A549 (cell line): ENCODE measurements around the gene ITGB1. TPM values are rescaled to one million over a fixed set of nuclear protein-coding genes. Genes with fewer than 3 reads are reported as not detected.
A peak's percentile ranks its signal among the peaks of the same experiment; 100 is the strongest.

ENCODE experiments used
- ATAC-seq, 2 experiments: fragments of 200-7000 bp in 1 of 2; fragments of >200 bp in 1 of 2; cut with Nextera tagmentation in 1 of 2; cut with Tn5 transposase in 1 of 2; 3 replicates each; pipeline versions ENCODE4 v1.8.0 to v1.9.1; 2018 to 2020; ENCODE audit warnings: mild to moderate bottlenecking in 1 of 2, moderate library complexity in 1 of 2
- CTCF ChIA-PET: fragments of 300-600 bp; sonication (Branson Sonifier 250); formaldehyde crosslinking; extraction: SDS; loops from one replicate; lab custom pipeline; 2021; ENCODE audit warnings: antibody characterized with exemption, inconsistent platforms; lab: Yijun Ruan, JAX
- POLR2A ChIA-PET: fragments of 350-600 bp; formaldehyde crosslinking; extraction: SDS; loops from one replicate; lab custom pipeline; 2021; ENCODE audit warnings: antibody characterized with exemption, inconsistent platforms; lab: Yijun Ruan, JAX
- DNase-seq, 2 experiments: peaks; one replicate each; pipeline versions ENCODE4 v3.0.0 to v3.0.0-alpha.2; 2011 to 2016; ENCODE audit warnings: low read depth in 1 of 2, low spot score in 1 of 2
- FAIRE-seq: peaks from 2 replicates; lab custom pipeline; 2011; peaks lifted over from hg19 to GRCh38; lab: Jason Lieb, UNC
- H3K27ac ChIP-seq, 2 experiments: fragments of >200 bp; sonication (Bioruptor Twin); formaldehyde crosslinking; 3 replicates each; pipeline ENCODE4 v1.5.1; 2016 to 2017
- H3K4me1 ChIP-seq: fragments of >200 bp; sonication (Bioruptor Twin); formaldehyde crosslinking; 3 replicates; pipeline ENCODE4 v1.6.1; 2016
- H3K4me2 ChIP-seq: fragments of >200 bp; sonication (Bioruptor Twin); formaldehyde crosslinking; 3 replicates; pipeline ENCODE4 v1.6.1; 2016
- H3K4me3 ChIP-seq: fragments of >200 bp; sonication (Bioruptor Twin); formaldehyde crosslinking; 3 replicates; pipeline ENCODE4 v1.5.1; 2016
- H3K9me3 ChIP-seq: fragments of >200 bp; sonication (Bioruptor Twin); formaldehyde crosslinking; 3 replicates; pipeline ENCODE4 v1.6.1; 2016
- CEBPB ChIP-seq, 2 experiments: fragments of >200 bp in 1 of 2; sonication (Bioruptor Twin) in 1 of 2; formaldehyde crosslinking in 1 of 2; IDR thresholded peaks; 2 replicates each; pipeline ENCODE4 v1.6.1; 2012 to 2016
- FOSB ChIP-seq: fragments of 250-450 bp; sonication (Bioruptor Pico); IDR thresholded peaks from 2 replicates; pipeline ENCODE4 v1.5.0; 2020; ENCODE audit warnings: mild to moderate bottlenecking, moderate library complexity
- FOSL2 ChIP-seq, 2 experiments: fragments of 450-650 bp in 1 of 2; fragments of >200 bp in 1 of 2; sonication (Bioruptor Twin) in 1 of 2; formaldehyde crosslinking; IDR thresholded peaks; 2 replicates each; pipeline versions ENCODE4 v1.5.0 to v1.6.1; 2016 to 2020; ENCODE audit warnings: mild to moderate bottlenecking in 1 of 2, moderate library complexity in 1 of 2
- GATA3 ChIP-seq: IDR thresholded peaks from 2 replicates; pipeline ENCODE4 v1.6.1; 2012; ENCODE audit warnings: borderline replicate concordance
- HDAC2 ChIP-seq: fragments of 200-600 bp; sonication (generic); IDR thresholded peaks from 2 replicates; pipeline ENCODE4 v1.6.1; 2016
- HEYL ChIP-seq: fragments of 250-450 bp; sonication (Bioruptor Pico); IDR thresholded peaks from 2 replicates; pipeline ENCODE4 v1.8.0; 2021; ENCODE audit warnings: mild to moderate bottlenecking, moderate library complexity
- HOXA7 ChIP-seq: fragments of 250-450 bp; sonication (Bioruptor Pico); IDR thresholded peaks from 2 replicates; pipeline ENCODE4 v1.5.0; 2020; ENCODE audit warnings: mild to moderate bottlenecking, moderate library complexity
- MAZ ChIP-seq: fragments of 150-350 bp; IDR thresholded peaks from 2 replicates; pipeline ENCODE4 v1.6.1; 2014; ENCODE audit warnings: antibody characterized with exemption, low read depth, low read length, borderline replicate concordance
- NFE2L2 ChIP-seq: fragments of 150-350 bp; conservative IDR thresholded peaks from 2 replicates; pipeline ENCODE4 v1.6.1; 2014; ENCODE audit warnings: low read length
- NPAS2 ChIP-seq: fragments of 250-450 bp; sonication (Bioruptor Pico); IDR thresholded peaks from 2 replicates; pipeline ENCODE4 v1.8.0; 2022; ENCODE audit warnings: mild to moderate bottlenecking, moderate library complexity, borderline replicate concordance
- RARB ChIP-seq: fragments of 250-450 bp; sonication (Bioruptor Pico); IDR thresholded peaks from 2 replicates; pipeline ENCODE4 v1.8.0; 2021; ENCODE audit warnings: mild to moderate bottlenecking, moderate library complexity
- RFX5 ChIP-seq: fragments of 450-650 bp; IDR thresholded peaks from 2 replicates; pipeline ENCODE4 v1.7.1; 2014; ENCODE audit warnings: antibody characterized with exemption, mild to moderate bottlenecking, moderate library complexity
- ZFP36 ChIP-seq: fragments of 450-650 bp; IDR thresholded peaks from 2 replicates; pipeline ENCODE4 v1.6.1; 2014; ENCODE audit warnings: borderline replicate concordance; ENCODE audit not compliant: partially characterized antibody
- WGBS: methylation state at CpG from one replicate; pipeline ENCODE4 v1.1.6; 2017; ENCODE audit errors: missing lambda C conversion rate; 5-methylcytosine and 5-hydroxymethylcytosine counted together
- polyA plus RNA-seq, 4 experiments: library from polyadenylated mRNA; depleted of rRNA in 3 of 4; stranded (reverse); fragments of >200 nt; fragmentation: RNase III in 1 of 4; extraction: RNeasy Plus Mini Kit Qiagen cat#74134 plus additional on column Dnase treatment in 1 of 4; gene quantifications; 2 replicates in 3 of 4; 3 replicates in 1 of 4; pipeline ENCODE4 v1.2.3, GENCODE V29; 2011 to 2017
- TF ChIP-seq, protein P1 (sequence below): fragments of 150-350 bp; IDR thresholded peaks from 2 replicates; pipeline ENCODE4 v1.6.1; 2014; ENCODE audit warnings: low read depth, mild to moderate bottlenecking, low read length
- TF ChIP-seq, protein P2 (sequence below): fragments of 200-600 bp; sonication (generic); IDR thresholded peaks from 2 replicates; pipeline ENCODE4 v1.6.1; 2016; ENCODE audit warnings: antibody characterized with exemption, mild to moderate bottlenecking, moderate library complexity
- TF ChIP-seq, protein P3 (sequence below): IDR thresholded peaks from 2 replicates; pipeline ENCODE4 v1.6.1; 2012; ENCODE audit warnings: low read depth, borderline replicate concordance
- TF ChIP-seq, protein P4 (sequence below): fragments of >200 bp; sonication (Bioruptor Twin); formaldehyde crosslinking; IDR thresholded peaks from 3 replicates; pipeline ENCODE4 v1.6.1; 2016
- TF ChIP-seq, protein P5 (sequence below): fragments of 250-450 bp; sonication (Bioruptor Pico); IDR thresholded peaks from 2 replicates; pipeline ENCODE4 v1.5.0; 2020; ENCODE audit warnings: low read depth, mild to moderate bottlenecking, moderate library complexity

Gene ITGB1
- polyA plus RNA-seq, 2 of the 4 experiments (the other 2 are of a cell fraction), result 1,270 to 2,408 TPM

DNA sequence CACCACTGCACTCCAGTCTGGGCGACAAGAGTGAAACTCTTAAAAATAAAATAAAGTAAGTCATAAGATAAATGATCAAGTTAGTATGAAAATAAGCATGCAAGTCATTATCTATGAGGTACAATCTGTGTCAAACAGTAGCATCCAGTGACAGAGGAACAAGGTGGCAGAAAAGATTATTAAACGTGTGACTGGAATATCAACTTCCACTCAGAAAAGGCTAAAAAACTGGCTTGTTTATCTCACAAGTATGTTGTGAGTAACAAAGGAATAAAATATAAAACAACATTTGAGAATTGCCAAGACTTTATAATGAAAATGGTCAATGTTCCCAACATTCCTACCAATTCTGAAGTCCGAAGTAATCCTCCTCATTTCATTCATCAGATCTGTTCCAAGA, 30.3 kb downstream of the ITGB1 start (continued):
- TF ChIP-seq NPAS2 (CRISPR knock-in tag) (no peak), MAZ (no peak), NFE2L2 (no peak), HDAC2 (no peak), CEBPB (IDR thresholded peaks at IDR 0.05) (no peak), FOSL2 (IDR thresholded peaks at IDR 0.05) (no peak), FOSL2 (CRISPR knock-in tag; IDR thresholded peaks at IDR 0.05) (no peak)

DNA sequence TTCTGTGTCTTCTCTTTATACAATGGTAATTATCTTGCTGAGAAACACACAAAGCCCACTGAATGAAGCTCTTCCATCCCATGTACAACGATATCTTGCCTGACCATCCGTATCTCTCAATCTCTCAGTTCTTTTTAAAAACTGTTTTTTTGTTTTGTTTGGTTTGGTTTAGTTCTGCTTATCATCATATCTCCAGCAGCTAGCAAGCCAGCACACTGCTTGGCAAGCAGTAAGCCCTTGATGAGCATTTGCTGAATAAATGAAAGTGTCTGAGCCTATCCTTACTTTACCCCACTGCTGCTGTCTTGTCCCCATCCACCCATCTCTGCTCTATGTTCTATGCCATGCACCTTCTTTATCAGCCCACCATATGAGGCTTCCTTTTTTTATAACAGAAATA, 34.2 kb downstream of the ITGB1 start:
- WGBS, result 86% methylated on average over 2 of the region's 2 CpGs
- TF ChIP-seq RFX5, result no peak
- TF ChIP-seq, protein P1, sequence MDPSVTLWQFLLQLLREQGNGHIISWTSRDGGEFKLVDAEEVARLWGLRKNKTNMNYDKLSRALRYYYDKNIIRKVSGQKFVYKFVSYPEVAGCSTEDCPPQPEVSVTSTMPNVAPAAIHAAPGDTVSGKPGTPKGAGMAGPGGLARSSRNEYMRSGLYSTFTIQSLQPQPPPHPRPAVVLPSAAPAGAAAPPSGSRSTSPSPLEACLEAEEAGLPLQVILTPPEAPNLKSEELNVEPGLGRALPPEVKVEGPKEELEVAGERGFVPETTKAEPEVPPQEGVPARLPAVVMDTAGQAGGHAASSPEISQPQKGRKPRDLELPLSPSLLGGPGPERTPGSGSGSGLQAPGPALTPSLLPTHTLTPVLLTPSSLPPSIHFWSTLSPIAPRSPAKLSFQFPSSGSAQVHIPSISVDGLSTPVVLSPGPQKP, result no peak
- TF ChIP-seq RARB, result peak; percentile 19; the same call in 1 of the 2 replicates
- no peak for TF ChIP-seq NFE2L2
- TF ChIP-seq FOSL2 (IDR thresholded peaks at IDR 0.05), result no peak
- no peak for TF ChIP-seq FOSL2 (CRISPR knock-in tag; IDR thresholded peaks at IDR 0.05)
- TF ChIP-seq, protein P2, sequence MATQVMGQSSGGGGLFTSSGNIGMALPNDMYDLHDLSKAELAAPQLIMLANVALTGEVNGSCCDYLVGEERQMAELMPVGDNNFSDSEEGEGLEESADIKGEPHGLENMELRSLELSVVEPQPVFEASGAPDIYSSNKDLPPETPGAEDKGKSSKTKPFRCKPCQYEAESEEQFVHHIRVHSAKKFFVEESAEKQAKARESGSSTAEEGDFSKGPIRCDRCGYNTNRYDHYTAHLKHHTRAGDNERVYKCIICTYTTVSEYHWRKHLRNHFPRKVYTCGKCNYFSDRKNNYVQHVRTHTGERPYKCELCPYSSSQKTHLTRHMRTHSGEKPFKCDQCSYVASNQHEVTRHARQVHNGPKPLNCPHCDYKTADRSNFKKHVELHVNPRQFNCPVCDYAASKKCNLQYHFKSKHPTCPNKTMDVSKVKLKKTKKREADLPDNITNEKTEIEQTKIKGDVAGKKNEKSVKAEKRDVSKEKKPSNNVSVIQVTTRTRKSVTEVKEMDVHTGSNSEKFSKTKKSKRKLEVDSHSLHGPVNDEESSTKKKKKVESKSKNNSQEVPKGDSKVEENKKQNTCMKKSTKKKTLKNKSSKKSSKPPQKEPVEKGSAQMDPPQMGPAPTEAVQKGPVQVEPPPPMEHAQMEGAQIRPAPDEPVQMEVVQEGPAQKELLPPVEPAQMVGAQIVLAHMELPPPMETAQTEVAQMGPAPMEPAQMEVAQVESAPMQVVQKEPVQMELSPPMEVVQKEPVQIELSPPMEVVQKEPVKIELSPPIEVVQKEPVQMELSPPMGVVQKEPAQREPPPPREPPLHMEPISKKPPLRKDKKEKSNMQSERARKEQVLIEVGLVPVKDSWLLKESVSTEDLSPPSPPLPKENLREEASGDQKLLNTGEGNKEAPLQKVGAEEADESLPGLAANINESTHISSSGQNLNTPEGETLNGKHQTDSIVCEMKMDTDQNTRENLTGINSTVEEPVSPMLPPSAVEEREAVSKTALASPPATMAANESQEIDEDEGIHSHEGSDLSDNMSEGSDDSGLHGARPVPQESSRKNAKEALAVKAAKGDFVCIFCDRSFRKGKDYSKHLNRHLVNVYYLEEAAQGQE, result no peak
- TF ChIP-seq, protein P3, sequence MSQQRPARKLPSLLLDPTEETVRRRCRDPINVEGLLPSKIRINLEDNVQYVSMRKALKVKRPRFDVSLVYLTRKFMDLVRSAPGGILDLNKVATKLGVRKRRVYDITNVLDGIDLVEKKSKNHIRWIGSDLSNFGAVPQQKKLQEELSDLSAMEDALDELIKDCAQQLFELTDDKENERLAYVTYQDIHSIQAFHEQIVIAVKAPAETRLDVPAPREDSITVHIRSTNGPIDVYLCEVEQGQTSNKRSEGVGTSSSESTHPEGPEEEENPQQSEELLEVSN, result no peak
- no peak for TF ChIP-seq ZFP36
- TF ChIP-seq HOXA7 (CRISPR knock-in tag), result peak; percentile 88; the same call in 1 of the 2 replicates
- TF ChIP-seq, protein P4, sequence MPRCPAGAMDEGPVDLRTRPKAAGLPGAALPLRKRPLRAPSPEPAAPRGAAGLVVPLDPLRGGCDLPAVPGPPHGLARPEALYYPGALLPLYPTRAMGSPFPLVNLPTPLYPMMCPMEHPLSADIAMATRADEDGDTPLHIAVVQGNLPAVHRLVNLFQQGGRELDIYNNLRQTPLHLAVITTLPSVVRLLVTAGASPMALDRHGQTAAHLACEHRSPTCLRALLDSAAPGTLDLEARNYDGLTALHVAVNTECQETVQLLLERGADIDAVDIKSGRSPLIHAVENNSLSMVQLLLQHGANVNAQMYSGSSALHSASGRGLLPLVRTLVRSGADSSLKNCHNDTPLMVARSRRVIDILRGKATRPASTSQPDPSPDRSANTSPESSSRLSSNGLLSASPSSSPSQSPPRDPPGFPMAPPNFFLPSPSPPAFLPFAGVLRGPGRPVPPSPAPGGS, result no peak
- TF ChIP-seq, protein P5, sequence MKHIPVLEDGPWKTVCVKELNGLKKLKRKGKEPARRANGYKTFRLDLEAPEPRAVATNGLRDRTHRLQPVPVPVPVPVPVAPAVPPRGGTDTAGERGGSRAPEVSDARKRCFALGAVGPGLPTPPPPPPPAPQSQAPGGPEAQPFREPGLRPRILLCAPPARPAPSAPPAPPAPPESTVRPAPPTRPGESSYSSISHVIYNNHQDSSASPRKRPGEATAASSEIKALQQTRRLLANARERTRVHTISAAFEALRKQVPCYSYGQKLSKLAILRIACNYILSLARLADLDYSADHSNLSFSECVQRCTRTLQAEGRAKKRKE (CRISPR knock-in tag), result no peak
- no peak for TF ChIP-seq FOSB (CRISPR knock-in tag)
- TF ChIP-seq GATA3, result no peak
- no peak for TF ChIP-seq HEYL
- FAIRE-seq, result no peak
- H3K4me1 ChIP-seq, result peaks cover 39% of the 10 kb centered on the region
- no peak overlapping the region for H3K4me3 ChIP-seq
- ChIA-PET POLR2A (no interaction called here), CTCF (no interaction called here)
- peak overlapping the region in 1 of 2 experiments; percentile 4; a peak in 1 of 6 replicates for H3K27ac ChIP-seq
- H3K9me3 ChIP-seq, result no peaks in the 10 kb centered on the region; the same call in 2 of the 3 replicates
- peak overlapping the region; percentile 15 for H3K4me2 ChIP-seq
- DNase-seq, result no peak
- peak in 1 of 2 experiments; percentile 37; a peak in 3 of 6 replicates for ATAC-seq
